GM11168 (cell line): ENCODE results near the gene SLC9B1.

ENCODE experiments used
- in situ Hi-C: fragments of 300-500 bp; cut with MboI; formaldehyde crosslinking; loops from one replicate; pipeline ENCODE4 v1.12.0; 2022; ENCODE audit warnings: low sequenced_read_pairs; ENCODE audit not compliant: unreplicated experiment

SLC9B1 gene, protein sequence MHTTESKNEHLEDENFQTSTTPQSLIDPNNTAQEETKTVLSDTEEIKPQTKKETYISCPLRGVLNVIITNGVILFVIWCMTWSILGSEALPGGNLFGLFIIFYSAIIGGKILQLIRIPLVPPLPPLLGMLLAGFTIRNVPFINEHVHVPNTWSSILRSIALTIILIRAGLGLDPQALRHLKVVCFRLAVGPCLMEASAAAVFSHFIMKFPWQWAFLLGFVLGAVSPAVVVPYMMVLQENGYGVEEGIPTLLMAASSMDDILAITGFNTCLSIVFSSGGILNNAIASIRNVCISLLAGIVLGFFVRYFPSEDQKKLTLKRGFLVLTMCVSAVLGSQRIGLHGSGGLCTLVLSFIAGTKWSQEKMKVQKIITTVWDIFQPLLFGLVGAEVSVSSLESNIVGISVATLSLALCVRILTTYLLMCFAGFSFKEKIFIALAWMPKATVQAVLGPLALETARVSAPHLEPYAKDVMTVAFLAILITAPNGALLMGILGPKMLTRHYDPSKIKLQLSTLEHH

DNA sequence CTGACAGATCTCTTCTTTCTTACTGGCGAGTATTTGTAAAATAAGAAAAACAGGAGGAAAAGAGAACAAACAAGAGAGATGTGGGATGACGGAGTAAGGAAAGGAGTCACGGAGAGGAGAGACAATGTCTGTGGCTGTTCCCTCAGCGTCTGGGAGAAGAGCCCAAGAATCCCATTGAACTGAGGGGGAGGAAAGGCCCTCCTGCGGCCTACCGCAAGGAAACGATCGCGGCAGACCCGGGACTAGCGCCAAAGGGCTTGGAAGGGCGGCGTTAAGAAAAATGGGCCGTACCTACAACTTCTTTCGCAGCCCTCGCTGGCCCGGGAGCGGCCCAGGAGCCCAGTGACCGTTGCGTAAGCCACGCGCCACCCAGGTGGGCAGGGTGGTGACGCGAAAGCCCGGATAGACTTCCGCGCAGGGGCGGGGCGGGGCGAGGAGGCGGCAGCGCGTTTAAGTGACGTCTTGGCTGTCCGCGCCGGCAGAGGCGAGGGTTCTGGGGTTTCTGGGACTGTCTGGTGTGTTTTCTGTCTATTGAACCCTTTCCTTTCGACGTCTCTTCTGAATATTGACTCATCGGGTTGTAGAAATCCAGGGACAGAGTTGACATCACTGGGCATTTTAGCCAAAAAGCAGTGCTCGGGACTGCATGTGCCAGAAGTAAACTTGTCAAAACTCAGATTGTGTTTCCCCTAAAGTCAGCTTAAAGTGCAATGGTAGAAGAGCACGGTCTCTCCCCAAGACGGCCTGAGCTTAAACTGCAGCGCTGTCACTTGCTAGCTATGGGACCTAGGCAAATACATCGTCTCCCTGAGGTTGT, at the start of gene SLC9B1:
Gene SLC9B1, minus strand, starts transcription at position 398 of the 817 bp plus-strand sequence. CDS start 27,994 bp downstream, outside the sequence.
- in situ Hi-C loops = loop anchor here (10.0 kb wide), 1 partner anchor 675 kb away; the partner anchor contains the start of gene SLC39A8

DNA sequence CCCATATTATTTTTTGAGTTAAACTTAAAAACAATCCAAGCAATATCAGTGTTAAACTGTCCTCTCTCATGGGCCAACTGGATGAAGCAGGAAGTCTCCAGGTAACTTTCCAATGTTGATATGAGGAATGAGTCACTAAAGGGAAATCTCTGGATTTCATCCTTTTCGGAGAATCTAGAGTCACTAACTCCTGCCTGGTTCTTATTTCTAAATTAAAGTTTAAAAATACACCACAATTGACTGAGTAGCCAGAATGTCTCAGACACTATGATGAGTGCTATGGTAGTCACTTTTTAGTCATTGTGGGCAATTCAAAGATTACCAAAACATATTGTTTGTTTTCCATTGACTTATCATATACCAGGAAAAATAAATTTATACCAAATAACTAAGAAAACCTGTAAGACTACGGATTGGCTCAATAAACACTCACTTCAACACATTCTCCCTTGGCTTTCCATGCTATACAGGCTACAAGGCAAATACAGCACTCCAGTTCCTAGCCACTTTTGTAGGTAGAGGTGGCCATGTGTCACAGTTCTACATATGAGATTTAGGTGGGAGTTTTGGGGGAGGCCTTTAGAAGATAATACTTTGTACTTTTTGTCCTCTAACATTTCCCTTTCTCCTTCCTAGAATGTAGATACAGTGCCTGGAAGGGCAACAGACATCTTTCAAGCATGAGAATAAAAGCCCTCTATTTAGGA, 48.5 kb upstream of the SLC9B1 start:
- in situ Hi-C loops = no loop called here

DNA sequence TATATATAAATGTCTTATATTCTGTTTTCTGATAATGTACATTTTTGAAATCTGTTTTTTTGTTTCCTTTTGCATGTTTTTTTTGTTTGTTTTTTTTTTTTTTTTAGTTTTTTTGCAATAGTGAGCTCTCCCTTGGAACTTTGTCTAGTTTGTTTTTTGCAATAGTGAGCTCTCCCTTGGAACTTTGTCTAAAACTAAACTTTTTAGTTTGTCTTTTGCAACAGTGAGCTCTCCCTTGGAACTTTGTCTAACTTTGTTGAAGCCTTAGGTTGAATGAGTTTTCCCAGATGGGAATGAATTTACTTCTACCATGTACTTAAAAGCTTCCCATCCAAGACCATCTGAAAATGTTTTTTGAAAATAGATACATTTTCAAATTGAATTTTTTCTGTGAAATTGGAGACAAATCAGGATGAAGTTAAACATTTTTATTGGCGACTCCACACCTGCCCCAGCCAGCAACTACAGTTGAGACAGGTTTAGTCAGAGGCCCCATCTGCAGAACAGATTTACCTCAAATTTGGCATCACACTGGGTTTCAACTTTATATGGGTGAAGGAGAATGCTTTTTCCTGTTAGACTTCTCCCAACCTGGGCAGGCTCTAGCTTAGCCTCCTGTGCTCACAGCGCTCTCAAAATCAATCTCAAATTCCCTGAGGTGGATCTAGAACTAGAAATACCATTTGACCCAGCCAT, 41.1 kb upstream of the SLC9B1 start:
- in situ Hi-C loops = no loop called here

DNA sequence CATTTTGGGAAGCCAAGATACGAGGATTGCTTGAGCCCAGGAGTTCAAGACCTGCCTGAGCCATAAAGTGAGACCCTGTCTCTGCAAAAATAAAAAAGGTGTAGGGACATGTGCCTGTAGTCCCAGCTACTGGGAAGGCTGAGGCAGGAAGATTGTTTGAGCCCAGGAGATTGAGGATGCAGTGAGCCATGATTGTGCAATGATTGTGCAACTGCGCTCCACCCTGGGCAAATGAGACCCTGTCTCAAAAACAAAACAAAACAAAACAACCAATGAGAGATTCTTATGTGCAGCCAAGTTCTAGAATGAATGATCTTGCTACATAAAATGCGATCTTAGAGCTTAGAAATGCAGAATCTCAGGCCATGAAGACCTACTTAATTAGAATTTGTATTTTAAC, 34.5 kb upstream of the SLC9B1 start:
- in situ Hi-C loops = no loop called here

DNA sequence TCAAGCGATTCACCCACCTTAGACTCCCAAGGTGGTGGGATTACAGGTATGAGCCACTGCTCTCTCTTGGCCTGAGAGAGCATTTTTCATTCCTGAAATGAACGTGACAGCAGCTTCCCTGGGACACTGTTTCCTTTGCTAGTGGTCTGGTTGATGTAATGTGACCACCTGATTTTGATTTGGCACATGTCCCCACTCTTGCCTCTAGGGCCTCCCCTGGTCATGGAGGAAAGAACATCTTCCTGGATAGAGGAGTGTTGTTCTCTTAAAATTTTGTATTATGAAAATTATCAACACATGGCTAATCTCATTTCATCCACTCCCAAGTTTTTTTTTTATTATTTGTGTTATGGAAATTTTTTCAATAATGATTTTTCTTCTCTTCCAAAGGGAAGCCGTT, 33.3 kb upstream of the SLC9B1 start:
- in situ Hi-C loops = no loop called here

DNA sequence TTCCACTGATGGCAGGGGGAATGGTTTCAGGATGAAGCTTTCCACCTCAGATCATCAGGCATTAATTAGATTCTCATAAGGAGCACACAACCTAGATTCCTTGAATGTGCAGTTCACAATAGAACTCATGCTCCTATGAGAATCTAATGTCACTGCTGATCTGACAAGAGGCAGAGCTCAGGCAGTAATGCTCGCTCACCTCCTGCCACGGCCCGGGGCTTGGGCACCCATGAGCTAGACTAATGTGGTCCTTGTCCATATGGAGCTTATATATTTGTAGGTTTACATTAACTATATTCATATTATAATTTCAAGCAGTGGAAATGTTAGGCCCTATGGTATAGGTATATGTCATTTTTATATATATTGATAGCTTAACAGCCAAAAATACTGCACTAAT, 32.6 kb upstream of the SLC9B1 start:
- in situ Hi-C loops = no loop called here

DNA sequence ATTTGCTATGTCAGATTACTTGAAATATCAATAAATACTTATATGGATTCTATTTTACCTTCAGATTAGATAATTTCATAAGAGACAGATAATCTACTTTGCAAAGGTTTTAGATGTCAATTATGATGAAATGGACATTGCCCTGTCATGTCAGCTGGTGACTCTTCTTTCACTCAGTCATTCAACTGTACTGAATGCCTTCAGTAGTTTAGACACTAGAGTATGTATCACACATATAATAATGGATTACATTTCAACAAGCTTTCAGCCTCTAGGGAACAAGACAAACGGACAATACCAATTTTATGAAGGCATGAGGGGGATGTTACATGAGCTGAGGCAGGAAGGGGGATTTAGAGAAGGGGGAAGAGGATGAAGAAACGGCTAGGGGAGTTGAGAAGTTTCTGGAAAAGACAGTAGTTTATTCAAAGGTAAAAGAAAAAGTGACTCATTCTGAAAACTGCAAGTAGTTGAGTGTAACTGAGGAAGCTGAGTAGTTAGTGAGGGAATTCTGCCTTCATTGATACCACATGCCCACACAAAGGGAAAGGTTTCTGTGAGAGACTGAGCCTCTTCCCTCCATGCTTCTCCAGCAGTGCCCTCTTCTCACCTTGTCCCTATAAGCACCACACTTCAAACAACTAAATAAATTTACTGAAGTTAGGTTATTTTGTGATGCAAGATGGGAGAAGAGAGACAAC, 31.4 kb upstream of the SLC9B1 start:
- in situ Hi-C loops = no loop called here

DNA sequence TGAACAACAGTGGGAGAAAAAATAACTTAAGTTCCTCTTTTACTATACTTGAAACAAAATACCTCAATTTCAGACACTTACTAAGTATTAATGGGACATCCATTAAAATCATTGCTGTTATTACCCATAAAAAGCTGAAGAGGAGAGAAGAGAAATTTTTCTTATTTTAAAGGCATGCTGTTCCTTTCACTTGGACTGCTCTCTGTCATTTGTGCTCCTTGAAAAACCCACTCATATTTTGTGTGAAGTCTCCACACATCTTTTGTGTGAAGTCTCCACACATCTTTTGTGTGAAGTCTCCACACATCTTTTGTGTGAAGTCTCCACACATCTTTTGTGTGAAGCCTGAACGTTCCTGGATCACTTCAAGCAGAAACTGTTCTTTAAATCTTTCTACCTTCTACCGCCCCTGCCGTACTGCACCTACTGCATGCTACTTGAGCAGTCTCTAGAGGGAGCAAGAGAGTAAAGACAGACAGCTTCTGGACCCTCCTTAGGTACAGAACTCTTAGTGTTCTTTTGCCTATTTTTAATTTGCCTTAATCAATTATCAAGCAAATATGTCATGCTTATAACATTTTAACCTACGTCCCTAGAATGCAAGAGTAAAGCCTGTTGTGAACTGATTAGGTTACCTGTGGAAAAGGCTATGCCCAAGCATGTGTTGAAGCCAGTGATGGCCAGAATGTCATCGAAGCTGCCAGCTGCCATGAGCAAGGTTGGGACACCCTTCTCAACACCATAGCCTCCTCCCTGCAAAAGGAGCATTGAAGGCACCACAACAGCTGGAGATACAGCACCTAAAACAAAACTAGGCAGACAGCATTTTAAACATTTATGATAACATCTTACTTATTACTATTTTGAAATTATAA, 27.1 kb upstream of the SLC9B1 start:
- in situ Hi-C loops = no loop called here

DNA sequence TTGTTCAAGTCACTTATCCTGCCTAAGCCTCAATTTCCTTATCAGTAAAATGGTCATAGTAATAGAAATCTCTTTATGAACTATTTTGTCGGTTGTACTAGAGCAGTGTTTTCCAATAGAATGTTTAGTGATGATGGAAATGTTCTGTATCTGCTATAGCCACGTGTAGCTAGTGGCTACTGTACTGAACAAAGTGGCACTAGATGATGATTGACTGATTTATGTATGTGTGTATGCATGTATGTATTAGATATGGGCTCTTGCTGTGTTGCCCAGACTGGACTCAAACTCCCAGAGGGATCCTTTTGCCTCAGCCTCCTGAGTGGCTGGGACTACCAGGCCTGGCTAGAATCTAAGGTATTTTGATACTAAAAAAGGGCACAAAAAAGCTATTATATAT, 24.7 kb upstream of the SLC9B1 start:
- in situ Hi-C loops = no loop called here

DNA sequence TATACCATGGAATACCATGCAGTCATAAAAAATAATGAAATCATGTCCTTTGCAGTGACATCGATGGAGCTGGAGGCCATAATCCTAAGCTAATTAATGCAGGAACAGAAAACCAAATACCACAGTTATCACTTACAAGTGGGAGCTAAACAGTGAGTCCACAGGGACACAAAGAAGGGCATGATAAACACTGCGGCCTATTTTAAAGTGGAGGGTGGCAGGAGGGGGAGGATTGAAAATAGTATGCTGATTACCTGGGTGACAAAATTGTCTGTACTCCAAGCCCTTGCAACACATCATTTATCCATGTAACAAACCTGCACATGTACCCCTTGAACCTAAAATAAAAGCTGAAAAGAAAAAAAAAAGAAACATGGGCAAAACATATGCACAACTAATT, 16.7 kb upstream of the SLC9B1 start:
- in situ Hi-C loops = no loop called here

DNA sequence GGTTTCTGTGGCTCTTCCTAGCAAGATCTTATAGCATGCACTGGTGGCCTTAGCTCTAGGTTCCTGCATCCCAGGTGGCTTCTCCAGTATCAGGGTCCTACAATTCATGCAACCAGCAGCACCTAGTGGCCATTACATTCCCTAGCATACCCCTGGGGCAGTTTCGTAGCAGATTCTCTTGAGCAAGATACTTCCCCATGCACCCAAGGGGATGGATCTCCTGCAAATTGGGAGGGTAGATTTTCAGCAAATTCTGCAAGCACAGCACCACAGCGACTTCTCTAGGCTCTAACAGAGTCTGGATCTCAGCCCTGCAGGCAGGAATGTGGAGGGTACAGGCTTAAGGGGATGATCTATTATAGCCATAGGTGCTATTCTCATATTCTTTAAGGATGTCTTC, 13.1 kb upstream of the SLC9B1 start:
- in situ Hi-C loops = no loop called here

DNA sequence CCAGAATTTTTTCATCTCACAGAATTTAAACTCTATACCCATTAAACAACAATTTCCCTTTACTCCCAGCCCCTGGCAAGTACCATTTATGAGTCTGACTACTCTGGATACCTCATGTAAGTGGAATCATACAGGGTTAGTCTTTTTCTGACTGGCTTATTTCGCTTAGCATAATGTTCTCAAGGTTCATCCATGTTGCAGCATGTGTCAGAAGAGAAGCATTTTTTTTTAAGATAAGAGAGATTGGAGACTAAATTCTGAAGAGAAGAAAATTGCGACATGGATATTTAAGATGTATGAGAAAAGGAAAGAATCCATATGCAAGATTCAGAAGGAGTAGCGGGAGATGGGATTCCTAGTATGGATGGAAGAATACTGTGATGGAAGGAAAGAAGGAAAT, 11.3 kb upstream of the SLC9B1 start:
- in situ Hi-C loops = no loop called here

DNA sequence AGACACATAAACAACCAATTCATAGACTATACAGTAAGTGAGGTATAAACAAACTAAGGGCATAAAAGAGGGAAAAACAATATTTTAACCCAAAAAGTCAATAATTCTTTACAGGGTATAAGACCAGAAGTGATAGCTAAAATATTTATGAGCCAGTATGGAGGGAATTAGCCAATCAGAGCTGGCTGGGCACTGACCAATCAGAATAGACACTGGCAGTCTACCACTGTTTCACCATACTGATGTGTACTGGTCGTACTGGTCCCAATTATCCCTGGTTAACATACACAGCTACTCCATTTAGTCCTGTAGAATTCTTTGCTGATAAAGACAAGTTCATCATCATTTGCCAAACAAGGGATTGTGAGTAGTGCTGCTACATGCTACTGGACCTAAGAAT, 9.8 kb upstream of the SLC9B1 start:
- in situ Hi-C loops = no loop called here

DNA sequence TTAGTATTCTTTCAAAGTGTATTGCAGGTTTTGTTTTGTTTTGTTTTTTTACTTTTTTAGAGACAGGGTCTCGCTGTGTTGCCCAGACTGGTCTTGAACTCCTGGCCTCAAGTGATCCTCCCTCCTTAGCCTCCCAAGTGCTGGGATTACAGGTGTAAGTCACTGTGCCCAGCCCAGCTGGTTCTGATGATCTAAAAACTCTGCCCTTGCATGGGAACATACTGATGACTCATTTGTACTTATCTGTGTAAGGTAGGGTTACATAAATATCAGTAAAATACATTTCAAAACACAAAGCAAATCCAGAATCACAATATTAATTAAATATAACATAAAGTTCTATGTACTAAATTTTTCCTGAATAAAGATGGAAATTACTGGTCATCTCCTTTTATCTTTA, 7.4 kb upstream of the SLC9B1 start:
- in situ Hi-C loops = no loop called here

DNA sequence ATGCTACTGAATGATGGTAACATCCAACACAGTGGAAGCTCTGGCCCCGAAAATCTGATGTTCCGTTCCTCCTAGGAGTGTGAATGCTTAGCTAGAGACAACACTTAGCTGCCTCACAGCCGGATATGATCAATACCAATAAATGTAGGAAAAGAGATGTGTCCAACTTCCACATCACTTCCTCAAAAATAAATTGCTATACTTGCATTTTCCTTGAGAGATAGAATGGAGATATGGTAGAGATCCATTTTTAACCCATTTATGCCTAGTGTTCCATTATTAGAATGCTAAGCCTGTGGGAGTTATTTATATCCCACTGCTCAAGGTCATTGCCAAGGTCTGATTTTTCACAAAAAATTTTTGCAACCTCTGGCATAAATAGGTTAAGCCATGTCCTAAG, 5.5 kb upstream of the SLC9B1 start:
- in situ Hi-C loops = no loop called here

DNA sequence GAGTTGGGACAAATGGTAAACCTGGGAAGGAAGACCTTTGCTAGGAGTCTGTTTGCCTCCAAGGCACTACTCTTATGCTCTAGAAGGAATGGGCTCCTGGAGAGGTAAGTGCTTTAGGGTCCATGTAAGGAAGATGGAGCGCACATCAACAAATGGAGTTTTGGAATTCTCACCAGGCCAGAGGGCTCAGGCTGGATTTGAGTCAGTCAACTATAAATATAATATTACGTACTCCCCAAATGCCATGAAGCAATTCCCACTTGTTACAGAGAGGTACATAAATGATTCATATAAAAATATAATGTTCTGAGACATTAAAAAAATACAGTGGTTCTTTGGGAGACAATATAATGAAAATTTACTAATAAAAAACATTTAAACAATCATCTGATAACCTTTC, 1.6 kb upstream of the SLC9B1 start:
- in situ Hi-C loops = no loop called here

DNA sequence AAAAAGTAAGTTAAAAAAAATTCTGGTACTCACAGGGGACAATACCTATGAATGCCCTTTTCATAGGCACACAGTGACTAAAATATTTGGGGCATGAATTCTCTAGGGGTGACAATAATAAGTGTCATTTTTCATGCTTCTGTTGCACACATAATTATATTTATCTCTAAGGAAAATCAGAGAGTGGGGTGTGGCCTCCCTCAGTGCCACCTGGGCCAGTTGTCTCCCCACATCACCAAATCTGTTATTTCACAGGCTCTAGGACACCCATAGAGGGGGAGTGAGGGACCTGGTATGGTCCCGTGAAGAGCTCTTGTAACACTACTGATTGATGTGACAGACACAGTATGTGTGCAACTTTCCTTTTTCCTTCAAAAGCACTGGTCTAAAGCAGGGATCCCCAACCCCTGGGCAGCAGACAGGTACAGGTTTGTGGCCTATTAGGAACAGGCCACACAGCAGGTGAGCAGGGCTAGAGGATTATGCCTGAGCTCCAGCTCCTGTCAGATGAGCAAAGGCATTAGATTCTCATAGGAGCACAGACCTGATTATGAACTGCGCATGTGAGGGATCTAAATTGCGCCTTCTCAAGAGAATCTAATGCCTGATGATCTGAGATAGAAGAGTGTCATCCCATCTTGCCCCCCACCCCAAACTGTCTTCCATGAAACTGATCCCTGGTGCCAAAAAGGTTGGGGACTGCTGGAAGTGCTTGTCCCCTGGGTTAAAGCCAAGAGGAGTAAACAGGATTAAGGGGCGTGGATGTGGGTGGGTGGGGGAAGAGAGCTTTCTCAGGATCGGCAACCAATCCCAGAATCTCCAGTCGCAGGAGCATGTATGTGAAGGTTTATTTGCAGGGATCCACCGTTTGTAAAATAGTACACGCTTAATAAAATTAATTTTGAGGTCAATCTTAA, 856 bp downstream of the SLC9B1 start:
- in situ Hi-C loops = loop anchor here (10.0 kb wide), 1 partner anchor 674 kb away; the partner anchor contains the start of gene SLC39A8
